Measurements from ENCODE around the gene HSD17B4. TPM values are rescaled to one million over a fixed set of nuclear protein-coding genes. Genes with fewer than 3 reads are reported as not detected.

HSD17B4 gene
- total RNA-seq, 1 experiment from 2014 or later = 107 TPM

DNA sequence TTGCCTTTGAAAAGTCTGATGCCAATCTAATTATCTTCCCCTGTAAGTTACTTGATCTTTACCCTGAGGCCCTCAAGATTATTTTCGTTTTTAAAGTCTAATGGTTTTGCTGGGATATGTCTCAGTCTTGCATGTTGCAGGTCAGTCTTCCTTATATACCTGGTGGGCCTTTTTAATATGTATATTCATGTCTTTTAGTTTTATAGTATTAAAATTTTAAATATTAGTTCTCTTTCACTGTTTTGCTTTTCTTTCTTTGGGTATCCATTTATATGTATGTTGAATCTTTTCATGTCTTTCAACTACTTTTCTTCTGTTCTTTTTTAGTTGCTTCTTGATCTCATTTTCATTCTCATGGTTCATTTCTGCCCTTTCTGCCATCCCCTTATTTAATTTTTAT lies 68.9 kb downstream of the HSD17B4 start:
- ATAC-seq (no peak), DNase-seq (ENCODE audit: low read depth, low spot score) (no peak)
- intact Hi-C loops (cut with micrococcal nuclease; ENCODE audit: unreplicated experiment) = no loop called here
- ChIA-PET POLR2A (no interaction called here), CTCF (no interaction called here)
- TF ChIP-seq TCF7L2 (IDR thresholded peaks at IDR 0.05; ENCODE audit: low read depth, low read length) (no peak), REST (IDR thresholded peaks at IDR 0.05; ENCODE audit: insufficient read depth in 1 of 2, low read depth in 2 of 2, low read length in 1 of 2) (no peak), CTCF (IDR thresholded peaks at IDR 0.05) (no peak), SIN3A (IDR thresholded peaks at IDR 0.05; ENCODE audit: borderline replicate concordance, insufficient read depth, low read depth, low read length) (no peak), POLR2AphosphoS5 (IDR thresholded peaks at IDR 0.05; ENCODE audit: low read depth, low read length) (no peak)
- Histone ChIP-seq H3K9me3 (ENCODE audit: control insufficient read depth, insufficient read depth, low read depth, low read length) (no peaks in the 10 kb centered on the region), H3K4me1 (ENCODE audit: control insufficient read depth, insufficient read depth, low read length) (no peaks in the 10 kb centered on the region), H3K27ac (ENCODE audit: low read length) (no peak overlapping the region), H3K27me3 (ENCODE audit: control insufficient read depth, insufficient read depth, low read length) (no peaks in the 10 kb centered on the region), H3K4me3 (ENCODE audit: low read depth in 2 of 2, low read length in 2 of 2) (no peak overlapping the region), H3K36me3 (ENCODE audit: control insufficient read depth, insufficient read depth, low read length) (no peaks in the 10 kb centered on the region; the same call in 1 of the 2 replicates)
- BruUV-seq (replicated peaks) = no TSS peak
- in situ Hi-C loops (cut with HindIII; ENCODE audit: low pct_unique_long_range_greater_than_20kb, low sequenced_read_pairs) = no loop called here

DNA sequence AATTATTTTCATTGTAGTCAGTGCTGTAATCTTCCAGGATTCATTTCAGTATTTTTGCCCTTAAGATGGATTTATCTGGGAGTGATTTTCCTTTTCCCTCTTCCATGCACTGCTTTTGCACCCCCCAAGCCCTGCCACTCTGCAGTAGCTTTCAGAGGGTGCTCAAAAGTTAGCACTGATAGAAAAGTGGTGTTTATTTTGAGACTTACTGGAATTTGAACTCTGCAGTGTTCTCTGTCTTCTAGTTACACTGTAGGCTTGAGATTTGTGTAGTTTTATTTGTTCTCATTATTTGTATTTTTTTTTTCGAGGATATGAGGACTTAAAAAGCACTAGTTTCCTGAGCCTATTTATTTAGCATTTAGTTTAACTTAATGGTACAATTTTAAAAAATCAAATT lies 70.5 kb downstream of the HSD17B4 start:
- in situ Hi-C loops (cut with HindIII; ENCODE audit: low pct_unique_long_range_greater_than_20kb, low sequenced_read_pairs) = no loop called here
- ATAC-seq (no peak), DNase-seq (ENCODE audit: low read depth, low spot score) (no peak)
- H3K36me3 ChIP-seq (ENCODE audit: control insufficient read depth, insufficient read depth, low read length) = peaks cover 2% of the 10 kb centered on the region; the same call in 1 of the 2 replicates
- TF ChIP-seq REST (IDR thresholded peaks at IDR 0.05; ENCODE audit: insufficient read depth in 1 of 2, low read depth in 2 of 2, low read length in 1 of 2) (no peak), SIN3A (IDR thresholded peaks at IDR 0.05; ENCODE audit: borderline replicate concordance, insufficient read depth, low read depth, low read length) (no peak), CTCF (IDR thresholded peaks at IDR 0.05) (no peak), TCF7L2 (IDR thresholded peaks at IDR 0.05; ENCODE audit: low read depth, low read length) (no peak), POLR2AphosphoS5 (IDR thresholded peaks at IDR 0.05; ENCODE audit: low read depth, low read length) (no peak)
- CTCF ChIA-PET = no interaction called here
- BruUV-seq (replicated peaks) = no TSS peak
- no peak overlapping the region for H3K27ac ChIP-seq (ENCODE audit: low read length)
- H3K4me1 ChIP-seq (ENCODE audit: control insufficient read depth, insufficient read depth, low read length) = peaks cover 3% of the 10 kb centered on the region; the same call in 1 of the 2 replicates
- H3K9me3 ChIP-seq (ENCODE audit: control insufficient read depth, insufficient read depth, low read depth, low read length) = no peaks in the 10 kb centered on the region
- no peak overlapping the region for H3K4me3 ChIP-seq (ENCODE audit: low read depth in 2 of 2, low read length in 2 of 2)
- POLR2A ChIA-PET = no interaction called here
- intact Hi-C loops (cut with micrococcal nuclease; ENCODE audit: unreplicated experiment) = no loop called here
- H3K27me3 ChIP-seq (ENCODE audit: control insufficient read depth, insufficient read depth, low read length) = no peaks in the 10 kb centered on the region
